Activated CD4-positive, CD25-positive, alpha-beta regulatory T cell treated with anti-CD3 and anti-CD28 coated beads, Interleukin-2, amount 50 U/mL, for 16 hours (primary cell): ENCODE results near the gene RFC3.
A peak's percentile ranks its signal among the peaks of the same experiment; 100 is the strongest.
"Not testable (repeated sequence)": the region's sequence is repeated elsewhere in the genome, so short reads cannot be mapped to it uniquely, and the experiment has no call there.

Experiments
- DNase-seq: peaks from one replicate; pipeline ENCODE4 v3.0.0-alpha.2; 2020; ENCODE audit warnings: low read depth, low spot score

Gene RFC3

GRCh38 chr13:33817901-33818706 lies at the start of gene RFC3:
Gene RFC3, plus strand, starts transcription at chr13:33818149. Its CDS starts 30 bp downstream, at chr13:33818179.
- DNase-seq: peak; percentile 83

DNA sequence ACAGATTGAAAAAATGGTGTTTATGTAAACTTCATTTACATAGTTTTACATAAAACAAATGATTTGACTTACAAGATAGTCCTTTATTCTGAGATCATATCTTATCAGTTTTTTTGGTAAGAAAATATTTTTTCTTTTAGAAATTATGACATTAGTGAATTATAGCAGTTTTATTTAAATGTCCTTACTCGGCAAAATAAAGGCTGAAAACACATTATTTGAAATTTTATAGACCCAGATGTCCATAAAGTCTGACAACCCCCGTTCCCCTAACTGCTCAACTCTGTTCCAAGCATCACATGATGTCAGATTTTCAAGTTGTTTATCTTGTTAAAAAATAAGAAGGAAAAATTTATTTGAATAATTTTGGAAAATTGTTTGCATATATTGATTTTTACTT lies 46.7 kb upstream of the RFC3 start:
- no peak for DNase-seq

GRCh38 chr13:33773790-33774462 lies 44.0 kb upstream of the RFC3 start:
- no peak for DNase-seq

- no peak for DNase-seq
Observed at GRCh38 chr13:33775339-33776108, 42.4 kb upstream of the RFC3 start.

- no peak for DNase-seq
Observed at GRCh38 chr13:33776239-33776881, 41.6 kb upstream of the RFC3 start.

DNA sequence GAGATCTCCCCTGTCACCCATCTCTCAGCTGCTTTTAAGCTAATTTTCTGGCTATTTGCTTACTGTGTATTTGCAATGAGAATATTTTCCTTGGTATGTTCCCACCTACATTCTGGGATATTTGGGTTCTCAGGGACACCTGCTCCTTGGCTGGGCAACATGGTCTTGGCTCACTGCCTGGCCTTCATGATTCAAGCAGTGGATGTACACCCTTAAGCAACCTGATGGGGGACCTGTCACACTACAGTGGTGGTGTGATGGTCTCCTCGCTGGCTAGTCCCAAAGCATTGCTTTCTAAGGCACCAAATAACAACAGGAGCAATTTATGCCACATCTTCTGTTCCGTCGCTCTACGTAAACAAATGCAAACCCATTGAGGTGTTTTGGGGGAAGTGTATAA lies 35.3 kb upstream of the RFC3 start:
- DNase-seq: no peak

DNA sequence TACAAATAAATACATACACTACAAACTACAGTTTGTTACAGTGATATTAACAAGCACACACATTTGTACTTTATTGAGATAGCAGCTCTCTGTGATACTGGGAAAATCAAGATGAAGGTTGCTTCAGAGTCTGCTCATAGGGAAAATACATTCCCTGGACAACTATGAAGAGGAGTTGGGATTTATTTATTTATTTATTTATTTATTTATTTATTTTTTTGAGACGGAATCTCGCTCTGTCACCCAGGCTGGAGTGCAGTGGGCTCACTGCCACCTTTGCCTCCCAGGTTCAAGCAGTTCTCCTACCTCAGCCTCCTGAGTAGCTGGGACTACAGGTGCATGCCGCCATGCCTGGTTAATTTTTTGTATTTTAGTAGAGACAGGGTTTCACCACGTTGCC lies 34.7 kb upstream of the RFC3 start:
- not testable (repeated sequence) for DNase-seq

GRCh38 chr13:33784738-33785137 lies 33.2 kb upstream of the RFC3 start:
- DNase-seq: no peak

GRCh38 chr13:33785384-33785783 lies 32.6 kb upstream of the RFC3 start:
- no peak for DNase-seq

GRCh38 chr13:33787051-33787591 lies 30.8 kb upstream of the RFC3 start:
- DNase-seq: no peak

- DNase-seq: no peak
Observed at GRCh38 chr13:33789066-33789606, 28.8 kb upstream of the RFC3 start.

DNA sequence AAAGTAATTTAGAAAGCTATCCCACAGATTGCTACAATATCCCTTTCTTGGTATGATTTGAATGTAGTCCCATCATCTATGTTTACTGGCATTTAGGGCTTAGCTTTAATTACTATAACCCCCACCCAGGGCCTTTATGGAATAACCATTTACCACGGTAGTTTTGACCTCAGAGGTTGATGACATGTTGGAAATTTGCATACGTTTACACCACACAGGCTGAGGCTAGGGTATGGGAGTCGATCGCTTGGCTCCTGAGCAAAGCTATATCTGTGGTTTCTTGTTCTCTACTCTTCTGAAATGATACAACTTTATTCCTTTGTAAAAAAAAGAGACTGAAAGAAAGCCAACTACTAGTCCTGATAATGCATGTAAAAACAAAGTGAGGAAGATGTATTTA lies 28.2 kb upstream of the RFC3 start:
- no peak for DNase-seq

- no peak for DNase-seq
Observed at GRCh38 chr13:33793726-33794125, 24.2 kb upstream of the RFC3 start.

- no peak for DNase-seq
Observed at GRCh38 chr13:33794576-33794975, 23.4 kb upstream of the RFC3 start.

GRCh38 chr13:33796095-33796494 lies 21.9 kb upstream of the RFC3 start:
- DNase-seq: no peak

- no peak for DNase-seq
Observed at GRCh38 chr13:33797622-33798021, 20.3 kb upstream of the RFC3 start.

DNA sequence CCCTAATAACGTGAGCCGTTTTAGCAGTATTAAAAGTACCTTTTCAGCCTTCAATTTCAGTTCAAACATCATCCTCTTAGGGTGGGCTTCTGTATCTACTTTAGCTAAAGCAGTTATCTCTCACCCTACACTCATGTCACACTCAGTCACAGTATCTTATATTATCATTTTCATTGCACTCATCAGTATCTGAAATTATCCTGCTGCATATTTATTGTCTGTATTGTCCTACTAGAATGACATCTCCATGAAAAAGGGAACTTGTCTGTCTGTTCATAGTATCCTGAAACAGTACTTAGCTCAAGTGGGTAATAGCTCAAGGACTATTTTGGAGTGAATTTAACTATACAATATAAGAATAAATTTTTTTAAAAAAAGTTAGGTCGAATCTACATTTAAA lies 19.9 kb upstream of the RFC3 start:
- no peak for DNase-seq

GRCh38 chr13:33799950-33800592 lies 17.9 kb upstream of the RFC3 start:
- no peak for DNase-seq

GRCh38 chr13:33800646-33801186 lies 17.2 kb upstream of the RFC3 start:
- DNase-seq: no peak

GRCh38 chr13:33806470-33807248 lies 11.3 kb upstream of the RFC3 start:
- no peak for DNase-seq
